Spleen (tissue), 11 donors: ENCODE data around the gene NSF. TPM values are rescaled to one million over a fixed set of nuclear protein-coding genes. Genes with fewer than 3 reads are reported as not detected.

Experiments
- DNase-seq: peaks from one replicate; pipeline ENCODE4 v3.0.0-alpha.2; 2020
- H3K27ac ChIP-seq, 8 donors: fragments of 200-600 bp; sonication (generic) in 7 of 8; 1 replicate in 4 of 8; 2 replicates in 4 of 8; pipeline versions ENCODE4 v1.5.0 to v1.8.0; 2016 to 2021; ENCODE audit warnings: inconsistent platforms in 4 of 8, mild to moderate bottlenecking in 4 of 8, moderate library complexity in 1 of 8
- H3K27me3 ChIP-seq, 7 donors: fragments of 200-600 bp; sonication (generic) in 6 of 7; replicated peaks in 1 of 7; 1 replicate in 4 of 7; 2 replicates in 3 of 7; pipeline versions ENCODE4 v1.5.0 to v1.8.0; 2016 to 2021; ENCODE audit warnings: inconsistent platforms in 3 of 7, mild to moderate bottlenecking in 1 of 7
- H3K36me3 ChIP-seq, 6 donors: fragments of 200-600 bp; sonication (generic) in 5 of 6; 1 replicate in 4 of 6; 2 replicates in 2 of 6; pipeline versions ENCODE4 v1.5.0 to v1.8.0; 2016 to 2021; ENCODE audit warnings: inconsistent platforms in 2 of 6
- H3K4me1 ChIP-seq, 6 donors: fragments of 200-600 bp; sonication (generic) in 5 of 6; 1 replicate in 3 of 6; 2 replicates in 3 of 6; pipeline versions ENCODE4 v1.5.0 to v1.8.0; 2016 to 2021; ENCODE audit warnings: inconsistent platforms in 3 of 6
- H3K4me3 ChIP-seq, 8 donors: fragments of 200-600 bp; sonication (generic) in 7 of 8; 1 replicate in 4 of 8; 2 replicates in 4 of 8; pipeline versions ENCODE4 v1.5.0 to v1.8.0; 2016 to 2021; ENCODE audit warnings: inconsistent platforms in 4 of 8, mild to moderate bottlenecking in 4 of 8, moderate library complexity in 2 of 8
- H3K9me3 ChIP-seq, 8 donors: fragments of 200-600 bp; sonication (generic) in 7 of 8; 1 replicate in 4 of 8; 2 replicates in 4 of 8; pipeline versions ENCODE4 v1.5.0 to v1.8.0; 2016 to 2021; ENCODE audit warnings: inconsistent platforms in 4 of 8
- CTCF ChIP-seq, 11 experiments: fragments of 200-600 bp in 7 of 11; fragments of 450-650 bp in 4 of 11; sonication (generic) in 4 of 11; IDR thresholded peaks in 8 of 11; conservative IDR thresholded peaks in 3 of 11; 1 replicate in 7 of 11; 2 replicates in 4 of 11; pipeline versions ENCODE4 v1.4.0 to v1.8.0; 2016 to 2021; ENCODE audit warnings: antibody characterized with exemption in 11 of 11, inconsistent platforms in 4 of 11, mild to moderate bottlenecking in 1 of 11
- POLR2A ChIP-seq, 3 donors: fragments of 450-650 bp; IDR thresholded peaks; one replicate each; pipeline ENCODE4 v1.5.1; 2017; ENCODE audit warnings: antibody characterized with exemption in 3 of 3, mild to moderate bottlenecking in 1 of 3
- POLR2AphosphoS5 ChIP-seq, 3 donors: sonication (generic); formaldehyde crosslinking; IDR thresholded peaks; one replicate each; pipeline ENCODE4 v1.5.1; 2017; ENCODE audit warnings: antibody characterized with exemption in 3 of 3
- WGBS, 5 donors: extraction: QIAGEN DNeasy Blood & Tissue Kit in 3 of 5; methylation state at CpG; one replicate each; pipeline versions ENCODE4 v1.1.5 to v1.1.7; 2013 to 2018; 5-methylcytosine and 5-hydroxymethylcytosine counted together
- intact Hi-C: fragments of 100-400 bp; cut with DNase I; formaldehyde crosslinking; loops from one replicate; pipeline ENCODE4 v1.15.0; 2023; ENCODE audit warnings: low total_unique reads
- polyA plus RNA-seq, 3 donors: library from polyadenylated mRNA; stranded (reverse); fragments of 200-250 nt; gene quantifications; one replicate each; pipeline ENCODE4 v1.2.1, GENCODE V29; 2013
- total RNA-seq, 7 donors: library from RNA; depleted of rRNA in 3 of 7; stranded (reverse); fragments of >200 nt in 3 of 7; fragmentation: NEBNext Ultra II Directional in 4 of 7; extraction: Animal tissue kit (Norgen Biotek cat#: 25700) in 4 of 7; gene quantifications; one replicate each; pipeline versions ENCODE4 v1.1.0 to v1.2.1, GENCODE V29; 2016 to 2021
- donor health status: healthy with polysubstance abuse.
- donor health status: DM: no; HTN: no; CAD: no; lungs with moderate emphysema.
- donor health status: DM: no; HTN: no; CAD: no.
- donor health status: Bipolar disorder and iron deficiency.
- donor health status: healthy.
- donor health status: DM: no; HTN: no; CAD: no.
- donor health status: DM: yes; HTN: yes; CAD: no.

The NSF gene
- total and polyA plus RNA-seq, 10 donors: 8.7 to 57.6 (median 42.4) TPM

GRCh38 chr17:46777943-46778915, 187.8 kb downstream of the NSF start:
- intact Hi-C loops: no loop called here
- Histone ChIP-seq H3K4me1 (peaks cover 0 to 6% (median 2%) of the 10 kb centered on the region in 6 donors), H3K4me3 (no peak overlapping the region), H3K9me3 (no peaks in the 10 kb centered on the region), H3K27ac (no peak overlapping the region), H3K36me3 (no peaks in the 10 kb centered on the region), H3K27me3 (peaks cover 0 to 49% (median 3%) of the 10 kb centered on the region in 7 donors)
- WGBS, 5 donors: 70 to 76% (median 71%) methylated on average over 23 of the region's 23 CpGs
- DNase-seq: peak; percentile 36
- no peak for TF ChIP-seq POLR2A (IDR thresholded peaks at IDR 0.05)
- no peak for TF ChIP-seq CTCF (IDR thresholded peaks at IDR 0.05 in 8 of 11, conservative IDR thresholded peaks at IDR 0.05 in 3 of 11)
- no peak for TF ChIP-seq POLR2AphosphoS5 (IDR thresholded peaks at IDR 0.05)

DNA sequence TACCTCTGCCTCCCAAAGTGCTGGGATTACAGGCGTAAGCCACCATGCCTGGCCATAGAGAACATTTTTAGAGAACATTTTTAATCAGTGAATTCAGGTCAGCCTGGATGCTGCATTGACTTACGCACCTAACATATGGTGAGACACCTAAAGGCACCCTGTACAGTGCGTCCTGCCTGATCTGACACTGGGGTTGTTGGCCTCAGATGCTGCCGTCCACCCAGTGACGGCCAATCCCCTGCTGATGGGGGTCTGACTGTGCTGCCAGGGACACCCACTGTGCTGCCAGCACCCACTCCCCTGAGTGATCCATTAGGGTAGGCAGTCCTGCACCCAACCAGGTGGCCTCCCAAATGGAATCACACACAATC, 189.5 kb downstream of the NSF start:
- Histone ChIP-seq H3K9me3 (no peaks in the 10 kb centered on the region), H3K36me3 (no peaks in the 10 kb centered on the region), H3K4me3 (no peak overlapping the region), H3K27ac (no peak overlapping the region), H3K27me3 (peaks cover 0 to 38% (median 0%) of the 10 kb centered on the region in 7 donors), H3K4me1 (no peaks in the 10 kb centered on the region)
- DNase-seq: no peak
- TF ChIP-seq POLR2A (IDR thresholded peaks at IDR 0.05) (no peak), POLR2AphosphoS5 (IDR thresholded peaks at IDR 0.05) (no peak), CTCF (IDR thresholded peaks at IDR 0.05 in 8 of 11, conservative IDR thresholded peaks at IDR 0.05 in 3 of 11) (no peak)
- intact Hi-C loops: no loop called here
- WGBS, 5 donors: 91 to 97% (median 93%) methylated on average over 4 to 5 of the region's 5 CpGs

DNA sequence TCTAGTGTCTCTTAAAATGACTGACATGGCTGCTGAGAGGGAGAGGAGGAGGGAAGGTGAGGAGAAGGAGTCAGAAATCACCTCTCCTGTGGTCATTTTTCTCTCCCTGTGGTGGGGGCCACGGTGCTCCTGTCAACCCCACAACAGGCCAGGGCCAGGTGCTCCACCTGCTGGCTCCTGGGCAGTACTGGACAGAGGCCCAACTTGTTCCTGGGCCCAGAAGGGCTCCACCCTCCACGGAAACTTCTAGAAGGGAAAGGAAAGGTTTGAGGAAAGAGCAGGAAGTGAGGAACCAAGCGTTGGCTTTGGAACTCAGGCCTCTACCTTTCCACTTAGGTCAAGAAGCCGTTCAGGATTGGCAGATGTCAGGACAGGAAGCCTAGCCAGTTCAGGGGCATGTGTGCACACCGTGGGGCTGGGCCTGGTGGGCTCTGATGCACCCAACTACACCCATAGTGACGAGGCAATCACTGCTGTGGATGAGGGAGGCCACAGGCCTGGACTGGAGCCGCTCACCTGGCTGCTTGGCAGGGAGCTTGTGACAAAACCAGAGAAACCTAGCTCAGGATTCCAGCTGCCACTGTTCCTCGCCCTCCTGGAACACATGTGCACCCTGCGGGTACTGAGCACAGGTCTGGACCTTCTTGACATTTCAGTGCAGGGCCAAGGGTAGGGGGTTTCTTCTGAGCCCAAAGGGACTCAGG, 191.9 kb downstream of the NSF start:
- H3K27ac ChIP-seq: no peak overlapping the region
- WGBS, 5 donors: 64 to 76% (median 67%) methylated on average over 7 to 9 of the region's 9 CpGs
- TF ChIP-seq CTCF (IDR thresholded peaks at IDR 0.05 in 8 of 11, conservative IDR thresholded peaks at IDR 0.05 in 3 of 11): peak in 10 of 11 experiments; percentile 6 to 64 (median 48)
- no peak for TF ChIP-seq POLR2AphosphoS5 (IDR thresholded peaks at IDR 0.05)
- no peak for TF ChIP-seq POLR2A (IDR thresholded peaks at IDR 0.05)

More for the DNA sequence above, 191.9 kb downstream of the NSF start:
- H3K4me3 ChIP-seq: no peak overlapping the region
- DNase-seq: no peak
- intact Hi-C loops: no loop called here
- peaks cover 0 to 21% (median 0%) of the 10 kb centered on the region in 7 donors for H3K27me3 ChIP-seq
- H3K9me3 ChIP-seq: no peaks in the 10 kb centered on the region
- no peaks in the 10 kb centered on the region for H3K36me3 ChIP-seq
- H3K4me1 ChIP-seq: no peaks in the 10 kb centered on the region
